ENCODE data around the gene MAGEF1.

The MAGEF1 gene

GRCh38 chr3:184694716-184695115 is 17.1 kb downstream of the MAGEF1 start:
- no peak for ATAC-seq
- TF ChIP-seq POU6F1 (CRISPR knock-in tag; IDR thresholded peaks at IDR 0.05; ENCODE audit: borderline replicate concordance, low read depth) (no peak), OSR1 (CRISPR knock-in tag; IDR thresholded peaks at IDR 0.05) (no peak), BACH2 (CRISPR knock-in tag; IDR thresholded peaks at IDR 0.05; ENCODE audit: borderline replicate concordance) (no peak), SNAI2 (CRISPR knock-in tag; IDR thresholded peaks at IDR 0.05) (no peak), GLIS3 (CRISPR knock-in tag; IDR thresholded peaks at IDR 0.05) (no peak), ZC3H10 (CRISPR knock-in tag; IDR thresholded peaks at IDR 0.05) (no peak), ZFP3 (CRISPR knock-in tag; IDR thresholded peaks at IDR 0.05) (no peak), TCF4 (CRISPR knock-in tag; IDR thresholded peaks at IDR 0.05; ENCODE audit: borderline replicate concordance) (no peak), ZFP30 (CRISPR knock-in tag; IDR thresholded peaks at IDR 0.05) (no peak), ZNF565 (CRISPR knock-in tag; conservative IDR thresholded peaks at IDR 0.05; ENCODE audit: low read depth) (no peak), ESRRG (CRISPR knock-in tag; IDR thresholded peaks at IDR 0.05) (no peak), ZNF70 (CRISPR knock-in tag; IDR thresholded peaks at IDR 0.05) (no peak), CSDC2 (CRISPR knock-in tag; IDR thresholded peaks at IDR 0.05) (no peak), ARNTL (CRISPR knock-in tag; IDR thresholded peaks at IDR 0.05; ENCODE audit: borderline replicate concordance, low read depth) (no peak), ZNF8 (CRISPR knock-in tag; IDR thresholded peaks at IDR 0.05) (no peak), CSRNP3 (CRISPR knock-in tag; IDR thresholded peaks at IDR 0.05) (no peak)
- TF ChIP-seq, protein P1, sequence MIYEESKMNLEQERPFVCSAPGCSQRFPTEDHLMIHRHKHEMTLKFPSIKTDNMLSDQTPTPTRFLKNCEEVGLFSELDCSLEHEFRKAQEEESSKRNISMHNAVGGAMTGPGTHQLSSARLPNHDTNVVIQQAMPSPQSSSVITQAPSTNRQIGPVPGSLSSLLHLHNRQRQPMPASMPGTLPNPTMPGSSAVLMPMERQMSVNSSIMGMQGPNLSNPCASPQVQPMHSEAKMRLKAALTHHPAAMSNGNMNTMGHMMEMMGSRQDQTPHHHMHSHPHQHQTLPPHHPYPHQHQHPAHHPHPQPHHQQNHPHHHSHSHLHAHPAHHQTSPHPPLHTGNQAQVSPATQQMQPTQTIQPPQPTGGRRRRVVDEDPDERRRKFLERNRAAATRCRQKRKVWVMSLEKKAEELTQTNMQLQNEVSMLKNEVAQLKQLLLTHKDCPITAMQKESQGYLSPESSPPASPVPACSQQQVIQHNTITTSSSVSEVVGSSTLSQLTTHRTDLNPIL (CRISPR knock-in tag; IDR thresholded peaks at IDR 0.05; ENCODE audit: low read depth): no peak
- TF ChIP-seq, protein P2, sequence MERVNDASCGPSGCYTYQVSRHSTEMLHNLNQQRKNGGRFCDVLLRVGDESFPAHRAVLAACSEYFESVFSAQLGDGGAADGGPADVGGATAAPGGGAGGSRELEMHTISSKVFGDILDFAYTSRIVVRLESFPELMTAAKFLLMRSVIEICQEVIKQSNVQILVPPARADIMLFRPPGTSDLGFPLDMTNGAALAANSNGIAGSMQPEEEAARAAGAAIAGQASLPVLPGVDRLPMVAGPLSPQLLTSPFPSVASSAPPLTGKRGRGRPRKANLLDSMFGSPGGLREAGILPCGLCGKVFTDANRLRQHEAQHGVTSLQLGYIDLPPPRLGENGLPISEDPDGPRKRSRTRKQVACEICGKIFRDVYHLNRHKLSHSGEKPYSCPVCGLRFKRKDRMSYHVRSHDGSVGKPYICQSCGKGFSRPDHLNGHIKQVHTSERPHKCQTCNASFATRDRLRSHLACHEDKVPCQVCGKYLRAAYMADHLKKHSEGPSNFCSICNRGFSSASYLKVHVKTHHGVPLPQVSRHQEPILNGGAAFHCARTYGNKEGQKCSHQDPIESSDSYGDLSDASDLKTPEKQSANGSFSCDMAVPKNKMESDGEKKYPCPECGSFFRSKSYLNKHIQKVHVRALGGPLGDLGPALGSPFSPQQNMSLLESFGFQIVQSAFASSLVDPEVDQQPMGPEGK (CRISPR knock-in tag; IDR thresholded peaks at IDR 0.05; ENCODE audit: borderline replicate concordance): no peak

DNA sequence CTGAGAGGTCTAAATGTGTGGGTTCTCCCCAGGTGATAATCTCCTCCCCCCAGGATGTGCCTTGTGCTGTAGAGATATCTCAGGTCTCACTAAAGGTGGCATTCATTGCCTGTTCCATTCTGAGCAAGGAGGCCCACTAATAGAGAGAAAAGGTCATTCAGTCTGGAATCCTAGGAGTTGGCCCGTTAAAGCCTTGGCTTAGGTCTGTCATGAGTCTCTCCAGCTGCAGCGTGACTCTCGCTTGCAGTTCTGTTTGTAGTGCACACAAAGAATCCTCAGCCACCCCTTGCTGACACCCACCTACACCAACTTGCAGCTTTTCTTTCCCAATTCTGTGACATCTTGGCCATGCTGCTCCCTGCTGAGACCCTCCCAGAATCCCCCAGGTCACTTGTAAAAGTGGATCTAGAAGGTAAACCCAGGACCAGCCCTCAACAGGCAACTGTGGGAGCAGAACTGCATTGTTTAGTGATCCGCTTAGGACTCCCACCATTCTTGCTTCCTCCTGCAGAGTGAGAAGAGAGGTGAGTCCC is 17.7 kb downstream of the MAGEF1 start:
- no peak for ATAC-seq
- TF ChIP-seq ZFP30 (CRISPR knock-in tag; IDR thresholded peaks at IDR 0.05): no peak
- TF ChIP-seq TSHZ2 (CRISPR knock-in tag; IDR thresholded peaks at IDR 0.05): no peak
- no peak for TF ChIP-seq GLIS3 (CRISPR knock-in tag; IDR thresholded peaks at IDR 0.05)
- no peak for TF ChIP-seq ZFP3 (CRISPR knock-in tag; IDR thresholded peaks at IDR 0.05)
- TF ChIP-seq, protein P2 (CRISPR knock-in tag; IDR thresholded peaks at IDR 0.05; ENCODE audit: borderline replicate concordance): no peak
- no peak for TF ChIP-seq ESRRG (CRISPR knock-in tag; IDR thresholded peaks at IDR 0.05)
- TF ChIP-seq TOX (CRISPR knock-in tag; IDR thresholded peaks at IDR 0.05; ENCODE audit: borderline replicate concordance): no peak
- no peak for TF ChIP-seq CSRNP3 (CRISPR knock-in tag; IDR thresholded peaks at IDR 0.05)
- TF ChIP-seq PPARA (CRISPR knock-in tag; IDR thresholded peaks at IDR 0.05; ENCODE audit: borderline replicate concordance): no peak
- no peak for TF ChIP-seq ZNF8 (CRISPR knock-in tag; IDR thresholded peaks at IDR 0.05)
- TF ChIP-seq CSDC2 (CRISPR knock-in tag; IDR thresholded peaks at IDR 0.05): no peak
- TF ChIP-seq ARNTL (CRISPR knock-in tag; IDR thresholded peaks at IDR 0.05; ENCODE audit: borderline replicate concordance, low read depth): no peak
- TF ChIP-seq OSR1 (CRISPR knock-in tag; IDR thresholded peaks at IDR 0.05): no peak
- TF ChIP-seq ISL1 (CRISPR knock-in tag; IDR thresholded peaks at IDR 0.05): no peak
- TF ChIP-seq BACH2 (CRISPR knock-in tag; IDR thresholded peaks at IDR 0.05; ENCODE audit: borderline replicate concordance): no peak
- no peak for TF ChIP-seq ZC3H10 (CRISPR knock-in tag; IDR thresholded peaks at IDR 0.05)
- TF ChIP-seq ZNF70 (CRISPR knock-in tag; IDR thresholded peaks at IDR 0.05): no peak
- TF ChIP-seq POU6F1 (CRISPR knock-in tag; IDR thresholded peaks at IDR 0.05; ENCODE audit: borderline replicate concordance, low read depth): no peak
- TF ChIP-seq SNAI2 (CRISPR knock-in tag; IDR thresholded peaks at IDR 0.05): no peak
